ENCODE measurements around the gene SDK2.
"Not testable (repeated sequence)": the region's sequence is repeated elsewhere in the genome, so short reads cannot be mapped to it uniquely, and the experiment has no call there.

Gene SDK2

DNA sequence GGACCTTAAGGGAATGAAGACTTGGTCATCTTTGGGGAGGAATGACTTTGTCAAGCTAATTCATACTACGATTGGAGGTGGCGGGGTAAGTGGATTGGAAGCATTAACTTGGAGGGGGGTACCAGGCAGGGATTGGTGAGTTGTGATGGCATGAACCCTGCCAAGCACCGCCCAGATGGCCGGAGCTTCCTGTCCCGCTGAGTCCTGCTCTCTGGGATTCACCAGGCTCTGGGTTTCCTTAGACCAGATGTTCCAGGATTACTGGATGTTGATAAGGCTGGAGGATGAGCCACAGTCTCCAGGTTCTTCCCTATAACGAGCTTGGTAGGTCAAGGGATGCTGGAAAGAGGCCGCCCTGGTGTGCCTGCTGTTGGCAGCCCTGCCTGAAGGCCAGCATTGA is 154.9 kb downstream of the SDK2 start:
- no peak overlapping the region for H3K27ac ChIP-seq (ENCODE audit: low read length)
- H3K4me3 ChIP-seq (ENCODE audit: low read length), result no peak overlapping the region
- DNase-seq (ENCODE audit: low read depth, low spot score), result no peak
- peaks cover 3% of the 10 kb centered on the region; the same call in 1 of the 2 replicates for H3K4me1 ChIP-seq (ENCODE audit: control insufficient read depth, insufficient read depth, low read length)
- H3K27me3 ChIP-seq (ENCODE audit: control insufficient read depth, insufficient read depth, low read length), result no peaks in the 10 kb centered on the region
- H3K36me3 ChIP-seq (ENCODE audit: control insufficient read depth, insufficient read depth, low read length), result no peaks in the 10 kb centered on the region
- H3K9me3 ChIP-seq (ENCODE audit: control insufficient read depth, insufficient read depth, low read length), result no peaks in the 10 kb centered on the region
- no CpG with 5 or more reads among the region's 7 CpGs for WGBS (ENCODE audit: insufficient coverage, insufficient read length)

DNA sequence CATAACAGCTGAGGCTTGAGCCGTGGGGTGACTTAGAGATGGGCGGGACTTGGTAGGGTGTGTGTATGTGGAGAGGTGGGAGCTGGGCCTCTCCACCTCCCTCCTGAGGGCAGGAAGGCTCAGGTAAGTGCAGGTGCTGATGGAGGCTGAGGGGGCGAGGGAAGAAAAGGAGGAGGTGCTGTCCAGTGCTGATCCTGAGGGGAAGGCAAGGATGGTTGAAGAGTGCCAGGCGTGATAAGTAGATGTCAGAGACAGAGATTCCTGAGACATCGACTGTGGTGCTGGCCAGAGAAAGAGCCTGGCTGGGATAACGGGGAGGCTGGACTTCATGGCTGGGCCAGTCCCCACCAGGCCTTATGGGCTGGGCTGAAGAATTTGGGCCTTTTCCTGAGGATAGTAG is 159.1 kb downstream of the SDK2 start:
- H3K9me3 ChIP-seq (ENCODE audit: control insufficient read depth, insufficient read depth, low read length), result no peaks in the 10 kb centered on the region
- WGBS (ENCODE audit: insufficient coverage, insufficient read length), result no CpG with 5 or more reads among the region's 6 CpGs
- no peak overlapping the region for H3K4me3 ChIP-seq (ENCODE audit: low read length)
- no peaks in the 10 kb centered on the region for H3K27me3 ChIP-seq (ENCODE audit: control insufficient read depth, insufficient read depth, low read length)
- no peak overlapping the region for H3K27ac ChIP-seq (ENCODE audit: low read length)
- no peaks in the 10 kb centered on the region for H3K36me3 ChIP-seq (ENCODE audit: control insufficient read depth, insufficient read depth, low read length)
- no peak for DNase-seq (ENCODE audit: low read depth, low spot score)
- no peaks in the 10 kb centered on the region for H3K4me1 ChIP-seq (ENCODE audit: control insufficient read depth, insufficient read depth, low read length)

DNA sequence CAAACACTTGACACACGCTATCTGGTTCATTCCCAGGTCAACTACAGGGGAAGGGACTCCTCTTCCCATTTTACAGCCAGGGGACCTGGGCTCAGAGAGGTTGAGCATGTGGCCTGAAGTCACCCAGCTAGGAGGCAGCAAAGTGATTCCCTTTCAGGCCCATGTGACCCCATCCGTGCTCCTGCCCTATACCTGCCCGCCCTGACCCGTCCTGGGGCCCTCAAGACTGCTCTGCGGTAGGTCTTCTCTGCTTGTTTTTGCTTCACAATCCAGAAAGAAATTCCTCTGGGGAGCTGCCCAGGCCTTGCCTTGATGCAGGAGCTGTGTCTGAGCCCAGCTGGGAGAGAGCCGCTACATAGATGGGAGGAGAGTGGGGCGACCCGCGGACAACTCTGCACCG is 161.4 kb downstream of the SDK2 start:
- no peaks in the 10 kb centered on the region for H3K36me3 ChIP-seq (ENCODE audit: control insufficient read depth, insufficient read depth, low read length)
- peaks cover 1% of the 10 kb centered on the region for H3K4me1 ChIP-seq (ENCODE audit: control insufficient read depth, insufficient read depth, low read length)
- H3K27me3 ChIP-seq (ENCODE audit: control insufficient read depth, insufficient read depth, low read length), result no peaks in the 10 kb centered on the region
- no peak for DNase-seq (ENCODE audit: low read depth, low spot score)
- no peaks in the 10 kb centered on the region for H3K9me3 ChIP-seq (ENCODE audit: control insufficient read depth, insufficient read depth, low read length)
- WGBS (ENCODE audit: insufficient coverage, insufficient read length), result no CpG with 5 or more reads among the region's 10 CpGs
- no peak overlapping the region for H3K27ac ChIP-seq (ENCODE audit: low read length)
- H3K4me3 ChIP-seq (ENCODE audit: low read length), result no peak overlapping the region

DNA sequence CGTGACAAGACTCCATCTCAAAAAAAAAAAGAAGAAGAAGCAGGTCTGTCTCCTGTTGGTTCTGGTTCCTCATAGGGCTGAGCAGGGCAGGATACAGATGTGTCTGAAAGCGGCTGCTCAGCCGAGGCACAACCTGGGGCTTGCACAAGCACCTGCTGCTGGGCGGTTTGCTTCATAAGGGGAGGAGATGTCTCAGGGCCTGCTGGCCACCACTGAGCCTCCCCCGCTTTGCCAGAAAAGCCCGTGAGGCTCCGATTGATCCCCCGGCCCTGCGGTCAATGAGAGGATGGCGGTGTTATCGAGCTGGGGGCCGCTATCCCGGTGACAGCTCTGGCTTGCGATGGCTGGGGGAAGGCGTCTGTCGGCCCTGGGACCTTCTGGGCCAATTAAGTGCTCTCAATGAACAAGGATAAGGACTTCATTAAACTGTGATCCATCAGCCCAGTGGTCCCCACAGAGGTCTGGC is 162.0 kb downstream of the SDK2 start:
- H3K4me1 ChIP-seq (ENCODE audit: control insufficient read depth, insufficient read depth, low read length), result peaks cover 1% of the 10 kb centered on the region
- DNase-seq (ENCODE audit: low read depth, low spot score), result no peak
- H3K9me3 ChIP-seq (ENCODE audit: control insufficient read depth, insufficient read depth, low read length), result no peaks in the 10 kb centered on the region
- H3K27ac ChIP-seq (ENCODE audit: low read length), result no peak overlapping the region
- no peaks in the 10 kb centered on the region for H3K36me3 ChIP-seq (ENCODE audit: control insufficient read depth, insufficient read depth, low read length)
- no CpG with 5 or more reads among the region's 16 CpGs for WGBS (ENCODE audit: insufficient coverage, insufficient read length)
- no peaks in the 10 kb centered on the region for H3K27me3 ChIP-seq (ENCODE audit: control insufficient read depth, insufficient read depth, low read length)
- H3K4me3 ChIP-seq (ENCODE audit: low read length), result no peak overlapping the region

DNA sequence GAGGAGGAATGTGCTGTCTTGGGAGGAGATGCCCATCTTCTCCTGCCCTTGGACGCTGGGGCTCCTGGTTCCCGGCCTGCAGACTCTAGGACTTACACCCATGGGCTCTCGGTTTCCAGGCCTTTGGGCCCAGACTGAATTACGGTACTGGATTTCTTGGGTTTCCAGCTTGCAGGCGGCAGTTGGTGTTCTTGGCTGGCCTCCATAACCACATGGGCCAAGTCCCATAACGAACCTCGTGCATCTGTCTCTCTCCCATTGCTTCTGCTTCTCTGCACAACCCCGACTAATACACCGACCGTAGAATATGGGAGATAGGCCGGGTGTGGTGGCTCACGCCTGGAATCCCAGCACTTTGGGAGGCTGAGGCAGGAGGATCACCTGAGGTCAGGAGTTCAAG is 162.6 kb downstream of the SDK2 start:
- peaks cover 1% of the 10 kb centered on the region for H3K4me1 ChIP-seq (ENCODE audit: control insufficient read depth, insufficient read depth, low read length)
- DNase-seq (ENCODE audit: low read depth, low spot score), result no peak
- H3K36me3 ChIP-seq (ENCODE audit: control insufficient read depth, insufficient read depth, low read length), result no peaks in the 10 kb centered on the region
- H3K27me3 ChIP-seq (ENCODE audit: control insufficient read depth, insufficient read depth, low read length), result no peaks in the 10 kb centered on the region
- no peaks in the 10 kb centered on the region for H3K9me3 ChIP-seq (ENCODE audit: control insufficient read depth, insufficient read depth, low read length)
- no peak overlapping the region for H3K4me3 ChIP-seq (ENCODE audit: low read length)
- WGBS (ENCODE audit: insufficient coverage, insufficient read length), result no CpG with 5 or more reads among the region's 12 CpGs
- no peak overlapping the region for H3K27ac ChIP-seq (ENCODE audit: low read length)

DNA sequence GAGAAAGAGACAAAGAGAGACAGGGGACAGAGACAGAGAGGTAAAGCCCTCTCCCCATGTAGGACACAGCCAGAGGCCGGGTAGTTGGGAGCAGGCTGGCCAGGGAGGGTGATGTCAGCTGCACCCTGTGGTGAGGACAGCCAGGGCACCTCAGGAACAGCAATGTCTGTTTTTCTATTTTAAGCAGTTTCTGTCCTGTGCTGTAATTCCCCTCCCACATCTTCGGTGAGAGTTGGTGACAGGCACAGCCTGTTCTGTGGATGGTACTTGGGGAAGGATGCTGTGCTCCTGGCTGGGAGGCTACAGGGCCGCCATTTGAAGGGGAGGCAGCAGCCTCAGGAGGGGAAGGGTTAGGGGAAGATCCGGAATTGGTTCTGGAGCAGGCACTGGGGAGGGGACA is 163.5 kb downstream of the SDK2 start:
- no peak overlapping the region for H3K4me3 ChIP-seq (ENCODE audit: low read length)
- H3K36me3 ChIP-seq (ENCODE audit: control insufficient read depth, insufficient read depth, low read length), result no peaks in the 10 kb centered on the region
- DNase-seq (ENCODE audit: low read depth, low spot score), result no peak
- no peaks in the 10 kb centered on the region for H3K27me3 ChIP-seq (ENCODE audit: control insufficient read depth, insufficient read depth, low read length)
- WGBS (ENCODE audit: insufficient coverage, insufficient read length), result no CpG with 5 or more reads among the region's 4 CpGs
- H3K4me1 ChIP-seq (ENCODE audit: control insufficient read depth, insufficient read depth, low read length), result peaks cover 1% of the 10 kb centered on the region
- H3K27ac ChIP-seq (ENCODE audit: low read length), result no peak overlapping the region
- no peaks in the 10 kb centered on the region for H3K9me3 ChIP-seq (ENCODE audit: control insufficient read depth, insufficient read depth, low read length)

DNA sequence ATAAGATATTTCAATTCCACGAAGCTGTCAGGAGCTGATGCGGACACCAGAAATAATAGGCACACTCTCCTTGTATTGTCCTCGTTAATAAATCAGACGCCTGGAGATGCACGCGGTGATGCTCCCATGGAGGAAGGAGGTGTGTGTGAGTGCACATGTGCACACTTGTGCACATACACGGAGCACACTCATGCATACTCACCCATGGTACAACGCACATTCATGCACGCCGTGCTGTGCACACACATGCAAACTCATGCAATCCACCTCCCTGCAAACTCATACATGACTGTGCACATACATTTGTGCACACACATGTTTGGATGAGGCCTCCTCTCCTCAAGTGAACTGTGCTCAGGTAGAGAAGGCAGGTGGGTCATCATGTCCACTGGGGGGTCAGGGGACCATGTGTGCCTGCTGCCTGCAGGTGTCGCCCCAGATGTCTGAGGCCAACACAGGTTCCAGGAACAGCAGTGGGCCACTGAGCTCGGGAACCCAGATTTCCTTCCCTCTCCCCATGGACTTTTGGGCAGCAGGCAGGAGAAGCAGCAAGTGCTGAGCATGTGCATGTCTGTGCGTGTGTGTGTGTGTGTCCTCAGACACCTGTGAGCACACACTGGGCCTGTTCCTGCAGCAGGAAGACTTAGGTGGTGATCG is 165.3 kb downstream of the SDK2 start:
- H3K27me3 ChIP-seq (ENCODE audit: control insufficient read depth, insufficient read depth, low read length), result no peaks in the 10 kb centered on the region
- no peak overlapping the region for H3K27ac ChIP-seq (ENCODE audit: low read length)
- H3K36me3 ChIP-seq (ENCODE audit: control insufficient read depth, insufficient read depth, low read length), result no peaks in the 10 kb centered on the region
- no CpG with 5 or more reads among the region's 14 CpGs for WGBS (ENCODE audit: insufficient coverage, insufficient read length)
- H3K9me3 ChIP-seq (ENCODE audit: control insufficient read depth, insufficient read depth, low read length), result no peaks in the 10 kb centered on the region
- H3K4me3 ChIP-seq (ENCODE audit: low read length), result no peak overlapping the region
- no peak for DNase-seq (ENCODE audit: low read depth, low spot score)
- H3K4me1 ChIP-seq (ENCODE audit: control insufficient read depth, insufficient read depth, low read length), result peaks cover 1% of the 10 kb centered on the region

DNA sequence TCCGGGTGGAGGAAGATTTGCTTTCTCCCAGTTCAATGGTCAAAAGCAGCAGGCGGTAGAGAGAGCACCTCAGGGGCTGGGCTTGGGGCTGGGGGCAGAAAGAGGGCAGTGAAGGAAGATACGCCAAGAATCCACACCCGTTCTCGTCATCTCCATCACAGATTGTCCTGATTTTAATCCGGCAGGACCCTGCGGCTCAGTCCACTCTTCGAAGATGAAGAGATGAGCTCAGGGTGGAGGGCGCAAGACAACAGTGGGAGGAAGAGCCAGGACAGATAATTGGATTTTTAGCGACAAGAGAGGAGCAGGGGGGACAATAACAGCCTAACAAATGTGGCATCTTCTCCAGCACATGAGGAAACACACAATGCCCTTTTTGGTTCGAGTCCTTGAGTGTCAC is 165.9 kb downstream of the SDK2 start:
- no peaks in the 10 kb centered on the region for H3K9me3 ChIP-seq (ENCODE audit: control insufficient read depth, insufficient read depth, low read length)
- H3K4me3 ChIP-seq (ENCODE audit: low read length), result no peak overlapping the region
- no peaks in the 10 kb centered on the region for H3K27me3 ChIP-seq (ENCODE audit: control insufficient read depth, insufficient read depth, low read length)
- H3K36me3 ChIP-seq (ENCODE audit: control insufficient read depth, insufficient read depth, low read length), result no peaks in the 10 kb centered on the region
- H3K27ac ChIP-seq (ENCODE audit: low read length), result no peak overlapping the region
- no CpG with 5 or more reads among the region's 11 CpGs for WGBS (ENCODE audit: insufficient coverage, insufficient read length)
- no peak for DNase-seq (ENCODE audit: low read depth, low spot score)
- peaks cover 1% of the 10 kb centered on the region for H3K4me1 ChIP-seq (ENCODE audit: control insufficient read depth, insufficient read depth, low read length)

DNA sequence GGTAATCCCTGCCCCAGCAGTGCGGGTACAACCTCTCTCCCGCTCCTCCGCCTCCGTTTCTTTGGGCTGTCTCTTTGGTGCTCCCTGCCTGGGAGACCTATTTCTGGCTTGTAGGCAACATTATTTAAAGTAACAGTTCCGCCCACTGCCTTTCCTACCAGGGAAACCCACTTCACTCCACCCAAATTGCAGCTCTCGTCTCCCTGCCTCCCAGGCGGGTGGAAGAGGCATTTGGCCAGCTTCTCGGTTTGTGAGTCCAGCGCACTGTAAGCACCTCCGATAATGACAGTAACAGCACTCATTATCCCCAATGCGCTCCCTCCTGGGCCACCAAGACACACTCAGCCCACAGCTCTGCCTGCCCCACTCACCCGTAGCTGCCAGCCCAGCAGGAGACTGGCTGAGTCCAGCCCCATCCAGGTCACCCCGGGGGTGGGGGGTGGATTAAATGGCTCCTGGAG is 167.3 kb downstream of the SDK2 start:
- no CpG with 5 or more reads among the region's 13 CpGs for WGBS (ENCODE audit: insufficient coverage, insufficient read length)
- Histone ChIP-seq H3K27ac (ENCODE audit: low read length) (no peak overlapping the region), H3K27me3 (ENCODE audit: control insufficient read depth, insufficient read depth, low read length) (no peaks in the 10 kb centered on the region), H3K36me3 (ENCODE audit: control insufficient read depth, insufficient read depth, low read length) (no peaks in the 10 kb centered on the region), H3K4me3 (ENCODE audit: low read length) (no peak overlapping the region), H3K4me1 (ENCODE audit: control insufficient read depth, insufficient read depth, low read length) (peaks cover 1% of the 10 kb centered on the region), H3K9me3 (ENCODE audit: control insufficient read depth, insufficient read depth, low read length) (no peaks in the 10 kb centered on the region)
- no peak for DNase-seq (ENCODE audit: low read depth, low spot score)

DNA sequence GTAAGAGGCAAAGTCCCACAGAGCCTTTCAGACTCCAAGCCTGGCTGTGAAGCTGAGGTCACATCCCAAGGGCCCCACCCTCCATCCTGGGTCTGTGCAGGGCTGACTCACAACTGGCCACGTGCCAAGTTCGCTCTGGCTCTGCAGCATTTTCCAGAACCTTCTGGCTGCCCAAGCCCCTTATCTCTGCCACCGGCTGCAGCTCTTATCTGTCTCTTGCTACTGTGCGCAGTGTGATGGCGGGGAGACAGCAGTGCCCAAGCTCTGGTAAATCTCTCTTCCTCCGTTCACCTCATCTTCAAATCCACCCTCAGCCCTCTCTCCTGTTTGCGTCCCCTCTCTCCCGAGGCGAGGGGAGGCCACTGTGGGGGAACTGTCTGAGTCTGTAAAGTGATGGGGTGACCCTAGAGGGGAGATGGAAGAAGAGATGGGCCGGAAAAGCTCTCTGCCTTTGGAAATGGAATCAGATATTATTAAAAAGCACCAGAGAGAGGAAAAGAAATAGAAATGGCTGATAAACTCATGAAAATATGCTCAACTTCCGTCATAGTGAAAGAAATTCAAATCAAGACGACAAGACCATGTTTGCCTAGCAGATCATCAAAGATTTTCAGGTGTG is 169.8 kb downstream of the SDK2 start:
- DNase-seq (ENCODE audit: low read depth, low spot score), result no peak
- no peaks in the 10 kb centered on the region for H3K9me3 ChIP-seq (ENCODE audit: control insufficient read depth, insufficient read depth, low read length)
- no CpG with 5 or more reads among the region's 12 CpGs for WGBS (ENCODE audit: insufficient coverage, insufficient read length)
- no peaks in the 10 kb centered on the region for H3K36me3 ChIP-seq (ENCODE audit: control insufficient read depth, insufficient read depth, low read length)
- H3K27me3 ChIP-seq (ENCODE audit: control insufficient read depth, insufficient read depth, low read length), result no peaks in the 10 kb centered on the region
- H3K27ac ChIP-seq (ENCODE audit: low read length), result no peak overlapping the region
- peaks cover 1% of the 10 kb centered on the region for H3K4me1 ChIP-seq (ENCODE audit: control insufficient read depth, insufficient read depth, low read length)
- no peak overlapping the region; the same call in 1 of the 2 replicates for H3K4me3 ChIP-seq (ENCODE audit: low read length)

DNA sequence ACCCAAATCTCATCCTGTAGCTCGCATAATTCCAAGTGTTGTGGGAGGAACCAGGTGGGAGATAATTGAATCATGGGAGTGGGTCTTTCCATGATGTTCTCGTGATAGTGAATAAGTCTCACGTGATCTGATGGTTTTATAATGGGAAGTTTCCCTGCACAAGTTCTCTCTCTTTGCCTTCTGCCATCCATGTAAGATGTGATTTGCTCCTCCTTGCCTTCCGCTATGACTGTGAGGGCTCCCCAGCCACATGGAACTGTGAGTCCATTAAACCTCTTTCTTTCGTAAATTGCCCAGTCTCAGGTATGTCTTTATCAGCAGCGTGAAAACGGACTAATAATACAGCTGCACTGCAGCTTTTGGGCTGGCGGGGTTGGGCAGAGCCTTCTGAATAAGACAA is 171.5 kb downstream of the SDK2 start:
- H3K27ac ChIP-seq (ENCODE audit: low read length); H3K4me1 ChIP-seq (ENCODE audit: control insufficient read depth, insufficient read depth, low read length); H3K27me3 ChIP-seq (ENCODE audit: control insufficient read depth, insufficient read depth, low read length); H3K4me3 ChIP-seq (ENCODE audit: low read length); H3K9me3 ChIP-seq (ENCODE audit: control insufficient read depth, insufficient read depth, low read length); DNase-seq (ENCODE audit: low read depth, low spot score); H3K36me3 ChIP-seq (ENCODE audit: control insufficient read depth, insufficient read depth, low read length): not testable (repeated sequence)
- no CpG with 5 or more reads among the region's 8 CpGs for WGBS (ENCODE audit: insufficient coverage, insufficient read length)
